Mucosa of rectum (tissue), 2 donors: ENCODE measurements around the gene TAPBP.
"Not testable (repeated sequence)": the region's sequence is repeated elsewhere in the genome, so short reads cannot be mapped to it uniquely, and the experiment has no call there.

ENCODE experiments used
- H3K27ac ChIP-seq, 2 donors: one replicate each; pipeline ENCODE4 v1.7.0; 2013; ENCODE audit warnings: inconsistent platforms in 2 of 2, low read depth in 2 of 2, low read length in 2 of 2
- H3K27me3 ChIP-seq, 2 donors: one replicate each; pipeline ENCODE4 v1.7.0; 2013; ENCODE audit warnings: low read length in 2 of 2; ENCODE audit not compliant: control insufficient read depth in 2 of 2, insufficient read depth in 2 of 2
- H3K36me3 ChIP-seq, 2 donors: one replicate each; pipeline ENCODE4 v1.7.0; 2013; ENCODE audit warnings: low read length in 2 of 2; ENCODE audit not compliant: control insufficient read depth in 2 of 2, insufficient read depth in 2 of 2
- H3K4me1 ChIP-seq, 2 donors: one replicate each; pipeline ENCODE4 v1.7.0; 2013; ENCODE audit warnings: low read length in 2 of 2, mild to moderate bottlenecking in 1 of 2; ENCODE audit not compliant: control insufficient read depth in 2 of 2, insufficient read depth in 2 of 2
- H3K4me3 ChIP-seq, 2 donors: one replicate each; pipeline ENCODE4 v1.7.0; 2013; ENCODE audit warnings: low read length in 2 of 2
- H3K9ac ChIP-seq, 2 donors: one replicate each; pipeline ENCODE4 v1.7.0; 2013; ENCODE audit warnings: low read length in 2 of 2, low read depth in 1 of 2, mild to moderate bottlenecking in 1 of 2
- H3K9me3 ChIP-seq, 2 donors: one replicate each; pipeline ENCODE4 v1.7.0; 2013; ENCODE audit warnings: low read length in 2 of 2; ENCODE audit not compliant: control insufficient read depth in 2 of 2
- donor health status: healthy.
- donor health status: Normal muscosa, but diverticular disease.

The TAPBP gene

GRCh38 chr6:33277663-33278391 lies 36.1 kb downstream of the TAPBP start:
- H3K36me3 ChIP-seq, result peaks cover 53 to 57% of the 10 kb centered on the region in 2 donors

GRCh38 chr6:33276864-33277662 lies 36.8 kb downstream of the TAPBP start, which contains the start of gene B3GALT4:
B3GALT4 (plus strand) TSS chr6:33277123; CDS start chr6:33277420, 297 bp downstream.
- H3K36me3 ChIP-seq, result peaks cover 47 to 52% of the 10 kb centered on the region in 2 donors
- peak within 1 kb of the TSS; percentile 93 to 97 for H3K27ac ChIP-seq
- peak within 1 kb of the TSS; percentile 79 to 82 for H3K4me3 ChIP-seq
- H3K9ac ChIP-seq, result peak within 1 kb of the TSS; percentile 82 to 90
- H3K4me1 ChIP-seq, result peaks cover 48 to 52% of the 10 kb centered on the region in 2 donors
- no peaks in the 10 kb centered on the region for H3K9me3 ChIP-seq
- no peaks in the 10 kb centered on the region for H3K27me3 ChIP-seq

More at GRCh38 chr6:33277663-33278391, 36.1 kb downstream of the TAPBP start:
- Histone ChIP-seq H3K27ac (peak overlapping the region; percentile 93 to 97), H3K4me3 (peak overlapping the region; percentile 79 to 82), H3K27me3 (no peaks in the 10 kb centered on the region), H3K9ac (peak overlapping the region; percentile 82 to 90), H3K4me1 (peaks cover 41 to 47% of the 10 kb centered on the region in 2 donors), H3K9me3 (no peaks in the 10 kb centered on the region)

GRCh38 chr6:33276581-33276863 lies 37.4 kb downstream of the TAPBP start:
- peaks cover 47 to 48% of the 10 kb centered on the region in 2 donors for H3K36me3 ChIP-seq

GRCh38 chr6:33275795-33276580 lies 37.9 kb downstream of the TAPBP start:
- H3K9ac ChIP-seq, result peak overlapping the region; percentile 82 to 90
- H3K4me1 ChIP-seq, result peaks cover 52% of the 10 kb centered on the region in 2 donors
- H3K27me3 ChIP-seq, H3K9me3 ChIP-seq: not testable (repeated sequence)
- H3K27ac ChIP-seq, result peak overlapping the region; percentile 93 to 97
- H3K4me3 ChIP-seq, result peak overlapping the region; percentile 79 to 82
- H3K36me3 ChIP-seq, result peaks cover 44 to 45% of the 10 kb centered on the region in 2 donors

More at GRCh38 chr6:33276581-33276863, 37.4 kb downstream of the TAPBP start:
- peaks cover 50 to 52% of the 10 kb centered on the region in 2 donors for H3K4me1 ChIP-seq
- no peaks in the 10 kb centered on the region for H3K27me3 ChIP-seq
- peak overlapping the region; percentile 79 to 82 for H3K4me3 ChIP-seq
- peak overlapping the region; percentile 93 to 97 for H3K27ac ChIP-seq
- H3K9ac ChIP-seq, result peak overlapping the region; percentile 82 to 90
- no peaks in the 10 kb centered on the region for H3K9me3 ChIP-seq

GRCh38 chr6:33273924-33274902 lies 39.7 kb downstream of the TAPBP start:
- Histone ChIP-seq H3K4me1 (peaks cover 52 to 61% of the 10 kb centered on the region in 2 donors), H3K4me3 (peak overlapping the region; percentile 2 to 98), H3K9ac (peak overlapping the region; percentile 17 to 44), H3K27ac (peak overlapping the region; percentile 41 to 93), H3K27me3 (no peaks in the 10 kb centered on the region), H3K36me3 (peaks cover 32% of the 10 kb centered on the region in 2 donors), H3K9me3 (no peaks in the 10 kb centered on the region)

- Histone ChIP-seq H3K27ac (peak overlapping the region; percentile 94 to 95), H3K9me3 (no peaks in the 10 kb centered on the region), H3K27me3 (no peaks in the 10 kb centered on the region), H3K9ac (peak overlapping the region; percentile 80 to 95), H3K36me3 (peaks cover 30 to 33% of the 10 kb centered on the region in 2 donors), H3K4me3 (peak overlapping the region; percentile 86 to 98), H3K4me1 (peaks cover 50 to 59% of the 10 kb centered on the region in 2 donors)
Measured at GRCh38 chr6:33273129-33273923, 40.6 kb downstream of the TAPBP start.

GRCh38 chr6:33272275-33273128 lies 41.4 kb downstream of the TAPBP start:
- peaks cover 42 to 51% of the 10 kb centered on the region in 2 donors for H3K4me1 ChIP-seq
- H3K4me3 ChIP-seq, result peak overlapping the region; percentile 86 to 98
- peaks cover 32 to 37% of the 10 kb centered on the region in 2 donors for H3K36me3 ChIP-seq
- H3K27me3 ChIP-seq, result no peaks in the 10 kb centered on the region
- H3K9me3 ChIP-seq, result no peaks in the 10 kb centered on the region
- H3K9ac ChIP-seq, result peak overlapping the region; percentile 80 to 95
- peak overlapping the region; percentile 94 to 95 for H3K27ac ChIP-seq
